Aorta (tissue), 5 donors: ENCODE data around the gene CRY1. TPM values are rescaled to one million over a fixed set of nuclear protein-coding genes. Genes with fewer than 3 reads are reported as not detected.
"Not testable (repeated sequence)": the region's sequence is repeated elsewhere in the genome, so short reads cannot be mapped to it uniquely, and the experiment has no call there.

Experiments used
- ATAC-seq: fragments of 200-7000 bp; cut with Tn5 transposase; one replicate; pipeline ENCODE4 v1.9.1; 2022; ENCODE audit warnings: moderate library complexity; ENCODE audit not compliant: low FRiP score
- DNase-seq, 2 donors: peaks; one replicate each; pipeline ENCODE4 v3.0.0-alpha.2; 2020
- H3K27ac ChIP-seq, 2 donors: one replicate each; pipeline ENCODE4 v1.5.1; 2013; ENCODE audit warnings: low read length in 2 of 2, mild to moderate bottlenecking in 2 of 2, moderate library complexity in 2 of 2, control low read depth in 1 of 2, inconsistent platforms in 1 of 2, low read depth in 1 of 2
- H3K27me3 ChIP-seq, 2 donors: one replicate each; pipeline ENCODE4 v1.6.1; 2013; ENCODE audit warnings: control low read depth in 1 of 2, low read length in 1 of 2, mild to moderate bottlenecking in 1 of 2, moderate library complexity in 1 of 2; ENCODE audit not compliant: insufficient read depth in 2 of 2, control insufficient read depth in 1 of 2
- H3K36me3 ChIP-seq, 2 donors: one replicate each; pipeline ENCODE4 v1.6.1; 2013; ENCODE audit warnings: control low read depth in 1 of 2, low read length in 1 of 2, mild to moderate bottlenecking in 1 of 2; ENCODE audit not compliant: insufficient read depth in 2 of 2, control insufficient read depth in 1 of 2
- H3K4me1 ChIP-seq, 2 donors: one replicate each; pipeline ENCODE4 v1.6.1; 2013; ENCODE audit warnings: low read length in 2 of 2, control low read depth in 1 of 2, mild to moderate bottlenecking in 1 of 2, moderate library complexity in 1 of 2; ENCODE audit not compliant: insufficient read depth in 2 of 2, control insufficient read depth in 1 of 2
- H3K4me3 ChIP-seq, 2 donors: one replicate each; pipeline ENCODE4 v1.5.1; 2013; ENCODE audit warnings: low read length in 2 of 2, control low read depth in 1 of 2, mild to moderate bottlenecking in 1 of 2
- H3K9me3 ChIP-seq: one replicate; pipeline ENCODE4 v1.6.1; 2013; ENCODE audit warnings: mild to moderate bottlenecking, low read length; ENCODE audit not compliant: control insufficient read depth
- WGBS, 2 donors: extraction: QIAGEN DNeasy Blood & Tissue Kit; methylation state at CpG; one replicate each; pipeline ENCODE4 v1.1.7; 2013; 5-methylcytosine and 5-hydroxymethylcytosine counted together
- intact Hi-C, 2 donors: fragments of 100-400 bp; cut with DNase I; formaldehyde crosslinking; loops; one replicate each; pipeline versions ENCODE4 v1.14.2 to v1.15.0; 2022
- polyA plus RNA-seq, 2 donors: library from polyadenylated mRNA; stranded (reverse); fragments of 200-250 nt; gene quantifications; one replicate each; pipeline ENCODE4 v1.2.3, GENCODE V29; 2013
- total RNA-seq, 2 donors: library from RNA; stranded (reverse); fragmentation: NEBNext Ultra II Directional; extraction: Animal tissue kit (Norgen Biotek cat#: 25700); gene quantifications; one replicate each; pipeline ENCODE4 v1.2.1, GENCODE V29; 2021
- donor health status: healthy with polysubstance abuse.
- donor health status: Bipolar disorder and iron deficiency.
- donor health status: DM: no; HTN: no; CAD: no.
- donor health status: DM: no; HTN: no; CAD: no.
- donor health status: DM: yes; HTN: yes; CAD: no.

CRY1 gene
- total and polyA plus RNA-seq, 4 donors: 7.5 to 40.6 (median 15.4) TPM

GRCh38 chr12:107033758-107034739, 59.3 kb downstream of the CRY1 start:
- H3K27ac ChIP-seq: no peak overlapping the region
- H3K9me3 ChIP-seq: no peaks in the 10 kb centered on the region
- no peak overlapping the region for H3K4me3 ChIP-seq
- whole genome bisulfite sequencing, 2 donors: 76 to 79% methylated on average over 9 of the region's 9 CpGs
- ATAC-seq (no peak), DNase-seq (no peak)
- no peaks in the 10 kb centered on the region for H3K27me3 ChIP-seq
- peaks cover 0 to 2% of the 10 kb centered on the region in 2 donors for H3K4me1 ChIP-seq
- H3K36me3 ChIP-seq: peaks cover 0 to 2% of the 10 kb centered on the region in 2 donors
- intact Hi-C loops: no loop called here

- H3K4me3 ChIP-seq: no peak overlapping the region
- intact Hi-C loops: no loop called here
- WGBS, 2 donors: 92 to 94% methylated on average over 7 of the region's 7 CpGs
- DNase-seq: no peak
- H3K9me3 ChIP-seq: no peaks in the 10 kb centered on the region
- ATAC-seq: no peak
- H3K4me1 ChIP-seq: peaks cover 0 to 2% of the 10 kb centered on the region in 2 donors
- no peaks in the 10 kb centered on the region for H3K27me3 ChIP-seq
- H3K36me3 ChIP-seq: peaks cover 0 to 2% of the 10 kb centered on the region in 2 donors
- H3K27ac ChIP-seq: no peak overlapping the region
Measured at GRCh38 chr12:107032266-107032665, 61.1 kb downstream of the CRY1 start.

- Histone ChIP-seq H3K4me3 (no peak overlapping the region), H3K9me3 (no peaks in the 10 kb centered on the region), H3K36me3 (peaks cover 0 to 2% of the 10 kb centered on the region in 2 donors), H3K27me3 (no peaks in the 10 kb centered on the region), H3K27ac (no peak overlapping the region), H3K4me1 (peaks cover 0 to 2% of the 10 kb centered on the region in 2 donors)
- 26 to 42% methylated on average over 2 of the region's 2 CpGs for WGBS, 2 donors
- DNase-seq (no peak), ATAC-seq (no peak)
- intact Hi-C loops: no loop called here
Measured at GRCh38 chr12:107031061-107031460, 62.3 kb downstream of the CRY1 start.

- WGBS, 2 donors: 78 to 79% methylated on average over 7 of the region's 7 CpGs
- intact Hi-C loops: loop anchor here in 1 of 2 donors (5.0 kb wide), 1 partner anchor 63 kb away; the partner anchor contains the start of gene CRY1
- H3K27me3 ChIP-seq: no peaks in the 10 kb centered on the region
- no peaks in the 10 kb centered on the region for H3K9me3 ChIP-seq
- H3K27ac ChIP-seq: no peak overlapping the region
- no peak overlapping the region for H3K4me3 ChIP-seq
- DNase-seq: no peak
- peaks cover 0 to 2% of the 10 kb centered on the region in 2 donors for H3K4me1 ChIP-seq
- no peak for ATAC-seq
- H3K36me3 ChIP-seq: no peaks in the 10 kb centered on the region
Measured at GRCh38 chr12:107029081-107029480, 64.3 kb downstream of the CRY1 start.

GRCh38 chr12:107027636-107028053, 65.7 kb downstream of the CRY1 start:
- 1 to 3% methylated on average over 2 of the region's 2 CpGs for WGBS, 2 donors
- peak; percentile 94 for ATAC-seq
- no peak for DNase-seq
- Histone ChIP-seq H3K4me3 (no peak overlapping the region), H3K4me1 (peaks cover 0 to 2% of the 10 kb centered on the region in 2 donors), H3K9me3 (no peaks in the 10 kb centered on the region), H3K36me3 (no peaks in the 10 kb centered on the region), H3K27me3 (no peaks in the 10 kb centered on the region), H3K27ac (no peak overlapping the region)
- intact Hi-C loops: loop anchor here in 1 of 2 donors (5.0 kb wide), 1 partner anchor 65 kb away; the partner anchor contains the start of gene CRY1

GRCh38 chr12:107026806-107027635, 66.3 kb downstream of the CRY1 start:
- H3K4me3 ChIP-seq: no peak overlapping the region
- WGBS, 2 donors: 33 to 36% methylated on average over 4 of the region's 4 CpGs
- no peaks in the 10 kb centered on the region for H3K27me3 ChIP-seq
- ATAC-seq (peak; percentile 30), DNase-seq (no peak)
- peaks cover 0 to 2% of the 10 kb centered on the region in 2 donors for H3K4me1 ChIP-seq
- no peak overlapping the region for H3K27ac ChIP-seq
- no peaks in the 10 kb centered on the region for H3K9me3 ChIP-seq
- intact Hi-C loops: loop anchor here in 1 of 2 donors (5.0 kb wide), 1 partner anchor 65 kb away; the partner anchor contains the start of gene CRY1
- H3K36me3 ChIP-seq: no peaks in the 10 kb centered on the region

- not testable (repeated sequence) for ATAC-seq, DNase-seq, H3K27me3 ChIP-seq, H3K4me1 ChIP-seq, H3K36me3 ChIP-seq, H3K27ac ChIP-seq, H3K4me3 ChIP-seq, H3K9me3 ChIP-seq
- intact Hi-C loops: loop anchor here in 1 of 2 donors (5.0 kb wide), 1 partner anchor 66 kb away; the partner anchor contains the start of gene CRY1
Measured at GRCh38 chr12:107026356-107026755, 67.0 kb downstream of the CRY1 start.

- Histone ChIP-seq H3K36me3 (no peaks in the 10 kb centered on the region), H3K4me1 (peaks cover 0 to 2% of the 10 kb centered on the region in 2 donors), H3K9me3 (no peaks in the 10 kb centered on the region), H3K27me3 (no peaks in the 10 kb centered on the region), H3K4me3 (no peak overlapping the region), H3K27ac (no peak overlapping the region)
- no peak for DNase-seq
- ATAC-seq: no peak
- 73 to 81% methylated on average over 1 of the region's 1 CpG for WGBS, 2 donors
- intact Hi-C loops: loop anchor here in 1 of 2 donors (5.0 kb wide), 1 partner anchor 67 kb away; the partner anchor contains the start of gene CRY1
Measured at GRCh38 chr12:107025671-107026070, 67.7 kb downstream of the CRY1 start.
